Measurements from ENCODE around the gene HERPUD1.

GRCh38 chr16:56943761-56944375, 11.9 kb downstream of the HERPUD1 start:
- TF ChIP-seq ZNF121 (CRISPR knock-in tag; IDR thresholded peaks at IDR 0.05): no peak
- no peak for TF ChIP-seq USF1 (CRISPR knock-in tag; IDR thresholded peaks at IDR 0.05)
- no peak for TF ChIP-seq MAX (CRISPR knock-in tag; IDR thresholded peaks at IDR 0.05)
- no peak for TF ChIP-seq IRF1 (CRISPR knock-in tag; IDR thresholded peaks at IDR 0.05)

Data from WTC11 (cell line).